Ishikawa (cell line): ENCODE measurements around the gene CFAP54.

Experiments used
- CREB1 ChIP-seq: IDR thresholded peaks from 2 replicates; pipeline ENCODE4 v1.6.1; 2012; ENCODE audit warnings: low read depth
- EGR1 ChIP-seq: IDR thresholded peaks from 2 replicates; pipeline ENCODE4 v1.6.1; 2012
- EP300 ChIP-seq: IDR thresholded peaks from 2 replicates; pipeline ENCODE4 v1.6.1; 2012; ENCODE audit warnings: borderline replicate concordance
- RAD21 ChIP-seq: IDR thresholded peaks from 2 replicates; pipeline ENCODE4 v1.6.1; 2012; ENCODE audit warnings: low read depth
- TAF1 ChIP-seq: IDR thresholded peaks from 2 replicates; pipeline ENCODE4 v1.6.1; 2012; ENCODE audit warnings: low read depth, mild to moderate bottlenecking
- TCF12 ChIP-seq: IDR thresholded peaks from 2 replicates; pipeline ENCODE4 v1.6.1; 2012; ENCODE audit warnings: low read depth
- TEAD4 ChIP-seq: IDR thresholded peaks from 2 replicates; pipeline ENCODE4 v1.6.1; 2012
- ZBTB7A ChIP-seq: IDR thresholded peaks from 2 replicates; pipeline ENCODE4 v1.6.1; 2012; ENCODE audit warnings: low read depth
- TF ChIP-seq, protein P1 (sequence below): IDR thresholded peaks from 2 replicates; pipeline ENCODE4 v1.6.1; 2012; ENCODE audit warnings: low read depth, mild to moderate bottlenecking
- TF ChIP-seq, protein P2 (sequence below): IDR thresholded peaks from 2 replicates; pipeline ENCODE4 v1.6.1; 2012
- TF ChIP-seq, protein P3 (sequence below): IDR thresholded peaks from 2 replicates; pipeline ENCODE4 v1.6.1; 2012

DNA sequence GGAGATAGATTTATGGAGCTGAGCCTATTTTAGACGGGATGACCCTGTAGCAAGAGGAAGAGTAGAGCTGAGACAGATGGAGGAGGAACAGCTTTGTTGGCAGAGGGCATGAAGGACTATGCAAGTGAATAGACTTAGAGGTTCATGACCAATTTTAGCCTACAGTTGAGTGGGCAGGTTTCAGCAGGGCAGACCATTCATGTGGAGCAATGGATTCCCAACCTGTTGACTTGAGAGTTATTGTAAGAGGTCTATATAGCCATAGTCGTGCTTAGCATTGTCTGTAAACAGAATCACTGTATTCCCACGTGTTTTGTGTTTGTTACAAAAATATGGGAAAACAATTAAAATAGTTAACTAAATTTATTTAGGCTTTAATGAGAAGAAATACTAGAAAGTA, 116.8 kb downstream of the CFAP54 start:
- TF ChIP-seq ZBTB7A (no peak), EP300 (no peak), RAD21 (no peak), TEAD4 (no peak), EGR1 (no peak), TCF12 (no peak), CREB1 (no peak), TAF1 (no peak)
- TF ChIP-seq, protein P1, sequence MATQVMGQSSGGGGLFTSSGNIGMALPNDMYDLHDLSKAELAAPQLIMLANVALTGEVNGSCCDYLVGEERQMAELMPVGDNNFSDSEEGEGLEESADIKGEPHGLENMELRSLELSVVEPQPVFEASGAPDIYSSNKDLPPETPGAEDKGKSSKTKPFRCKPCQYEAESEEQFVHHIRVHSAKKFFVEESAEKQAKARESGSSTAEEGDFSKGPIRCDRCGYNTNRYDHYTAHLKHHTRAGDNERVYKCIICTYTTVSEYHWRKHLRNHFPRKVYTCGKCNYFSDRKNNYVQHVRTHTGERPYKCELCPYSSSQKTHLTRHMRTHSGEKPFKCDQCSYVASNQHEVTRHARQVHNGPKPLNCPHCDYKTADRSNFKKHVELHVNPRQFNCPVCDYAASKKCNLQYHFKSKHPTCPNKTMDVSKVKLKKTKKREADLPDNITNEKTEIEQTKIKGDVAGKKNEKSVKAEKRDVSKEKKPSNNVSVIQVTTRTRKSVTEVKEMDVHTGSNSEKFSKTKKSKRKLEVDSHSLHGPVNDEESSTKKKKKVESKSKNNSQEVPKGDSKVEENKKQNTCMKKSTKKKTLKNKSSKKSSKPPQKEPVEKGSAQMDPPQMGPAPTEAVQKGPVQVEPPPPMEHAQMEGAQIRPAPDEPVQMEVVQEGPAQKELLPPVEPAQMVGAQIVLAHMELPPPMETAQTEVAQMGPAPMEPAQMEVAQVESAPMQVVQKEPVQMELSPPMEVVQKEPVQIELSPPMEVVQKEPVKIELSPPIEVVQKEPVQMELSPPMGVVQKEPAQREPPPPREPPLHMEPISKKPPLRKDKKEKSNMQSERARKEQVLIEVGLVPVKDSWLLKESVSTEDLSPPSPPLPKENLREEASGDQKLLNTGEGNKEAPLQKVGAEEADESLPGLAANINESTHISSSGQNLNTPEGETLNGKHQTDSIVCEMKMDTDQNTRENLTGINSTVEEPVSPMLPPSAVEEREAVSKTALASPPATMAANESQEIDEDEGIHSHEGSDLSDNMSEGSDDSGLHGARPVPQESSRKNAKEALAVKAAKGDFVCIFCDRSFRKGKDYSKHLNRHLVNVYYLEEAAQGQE: no peak
- TF ChIP-seq, protein P2, sequence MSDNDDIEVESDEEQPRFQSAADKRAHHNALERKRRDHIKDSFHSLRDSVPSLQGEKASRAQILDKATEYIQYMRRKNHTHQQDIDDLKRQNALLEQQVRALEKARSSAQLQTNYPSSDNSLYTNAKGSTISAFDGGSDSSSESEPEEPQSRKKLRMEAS: no peak
- TF ChIP-seq, protein P3, sequence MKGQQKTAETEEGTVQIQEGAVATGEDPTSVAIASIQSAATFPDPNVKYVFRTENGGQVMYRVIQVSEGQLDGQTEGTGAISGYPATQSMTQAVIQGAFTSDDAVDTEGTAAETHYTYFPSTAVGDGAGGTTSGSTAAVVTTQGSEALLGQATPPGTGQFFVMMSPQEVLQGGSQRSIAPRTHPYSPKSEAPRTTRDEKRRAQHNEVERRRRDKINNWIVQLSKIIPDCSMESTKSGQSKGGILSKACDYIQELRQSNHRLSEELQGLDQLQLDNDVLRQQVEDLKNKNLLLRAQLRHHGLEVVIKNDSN: no peak
